ENCODE measurements around the gene ATP8A2. TPM values are rescaled to one million over a fixed set of nuclear protein-coding genes. Genes with fewer than 3 reads are reported as not detected.

ATP8A2 gene
- total RNA-seq, 6 donors from 2014 or later, result 0.55 to 1.5 (median 0.87) TPM

DNA sequence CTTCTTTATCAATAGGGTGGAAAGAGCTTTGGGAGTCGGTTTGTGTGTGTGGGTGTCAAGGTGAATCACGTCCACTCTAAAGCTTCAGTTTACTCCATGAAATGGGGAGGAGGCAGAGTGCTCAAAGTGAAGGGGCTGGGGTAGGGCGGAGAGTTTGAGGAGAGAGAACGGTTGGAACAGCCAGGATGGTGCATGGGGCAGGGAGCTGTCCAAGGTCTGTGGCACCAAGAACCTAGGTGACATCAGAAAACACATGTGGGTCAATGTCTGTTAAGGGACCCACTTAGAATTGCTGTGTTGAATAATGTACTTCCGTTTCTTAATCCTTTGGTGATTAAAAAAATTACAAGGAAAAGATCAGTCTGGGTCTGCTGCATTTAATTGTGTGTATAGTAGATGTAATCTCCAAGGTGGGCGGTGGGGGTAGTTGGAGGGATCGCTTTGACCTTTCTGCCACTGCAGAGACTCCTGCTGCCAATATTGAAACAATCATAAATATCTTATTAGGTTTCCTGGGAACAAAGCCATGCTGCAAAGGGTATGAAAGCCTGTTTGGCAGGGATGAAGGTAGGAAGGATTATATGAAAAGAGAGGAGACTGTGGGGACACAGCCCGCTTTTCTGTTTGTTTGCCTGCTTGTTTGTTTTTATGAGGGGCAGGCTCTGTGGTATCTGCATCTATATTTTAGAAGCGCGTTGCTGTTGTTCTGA is 122.3 kb downstream of the ATP8A2 start:
- Histone ChIP-seq H3K27ac (no peak overlapping the region), H3K4me1 (no peaks in the 10 kb centered on the region), H3K36me3 (no peaks in the 10 kb centered on the region), H3K4me3 (no peak overlapping the region), H3K9me3 (no peaks in the 10 kb centered on the region), H3K27me3 (no peaks in the 10 kb centered on the region)
- ATAC-seq (ENCODE audit: low FRiP score in 2 of 2) (no peak), DNase-seq (no peak)
- TF ChIP-seq, protein P1, sequence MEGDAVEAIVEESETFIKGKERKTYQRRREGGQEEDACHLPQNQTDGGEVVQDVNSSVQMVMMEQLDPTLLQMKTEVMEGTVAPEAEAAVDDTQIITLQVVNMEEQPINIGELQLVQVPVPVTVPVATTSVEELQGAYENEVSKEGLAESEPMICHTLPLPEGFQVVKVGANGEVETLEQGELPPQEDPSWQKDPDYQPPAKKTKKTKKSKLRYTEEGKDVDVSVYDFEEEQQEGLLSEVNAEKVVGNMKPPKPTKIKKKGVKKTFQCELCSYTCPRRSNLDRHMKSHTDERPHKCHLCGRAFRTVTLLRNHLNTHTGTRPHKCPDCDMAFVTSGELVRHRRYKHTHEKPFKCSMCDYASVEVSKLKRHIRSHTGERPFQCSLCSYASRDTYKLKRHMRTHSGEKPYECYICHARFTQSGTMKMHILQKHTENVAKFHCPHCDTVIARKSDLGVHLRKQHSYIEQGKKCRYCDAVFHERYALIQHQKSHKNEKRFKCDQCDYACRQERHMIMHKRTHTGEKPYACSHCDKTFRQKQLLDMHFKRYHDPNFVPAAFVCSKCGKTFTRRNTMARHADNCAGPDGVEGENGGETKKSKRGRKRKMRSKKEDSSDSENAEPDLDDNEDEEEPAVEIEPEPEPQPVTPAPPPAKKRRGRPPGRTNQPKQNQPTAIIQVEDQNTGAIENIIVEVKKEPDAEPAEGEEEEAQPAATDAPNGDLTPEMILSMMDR (IDR thresholded peaks at IDR 0.05), result no peak
- TF ChIP-seq EP300 (IDR thresholded peaks at IDR 0.05), result no peak
- no peak for TF ChIP-seq POLR2A (IDR thresholded peaks at IDR 0.05)
- TF ChIP-seq POLR2AphosphoS5 (IDR thresholded peaks at IDR 0.05), result no peak
- 65 to 67% methylated on average over 10 of the region's 10 CpGs for WGBS, 2 donors

DNA sequence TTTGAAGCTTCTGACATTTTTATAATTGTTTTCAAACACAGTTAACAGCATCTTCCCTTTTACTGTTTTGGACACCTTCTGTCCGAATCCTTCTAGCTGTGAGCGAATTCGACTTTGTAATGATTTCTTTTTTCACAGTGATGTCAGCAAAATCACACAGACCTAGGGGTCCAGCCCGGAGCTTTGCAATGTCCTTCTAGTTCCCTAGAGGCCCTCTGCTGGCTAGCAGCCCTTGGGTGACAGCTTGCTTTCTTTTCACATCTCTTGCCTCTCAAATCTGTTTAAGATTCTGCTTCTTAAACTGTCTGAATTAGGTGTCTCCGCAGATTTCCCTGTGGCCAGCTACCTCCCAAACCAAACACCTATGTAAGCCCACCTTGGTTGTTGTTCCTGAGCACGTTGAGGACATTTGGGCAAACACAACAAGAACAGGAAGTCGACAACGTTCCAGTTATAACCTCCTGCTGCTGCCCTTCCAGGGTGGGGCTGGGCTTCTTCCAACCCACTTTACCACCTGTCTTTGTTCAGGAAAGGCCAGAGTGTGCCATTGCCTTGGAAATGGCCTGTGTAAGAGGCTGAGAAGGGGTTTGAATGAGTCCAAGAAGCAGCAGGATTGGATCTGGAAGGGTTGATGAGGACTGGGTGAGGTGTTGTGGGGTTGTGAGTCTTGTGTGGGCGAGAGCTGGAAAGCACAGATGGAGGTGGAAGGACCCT is 123.1 kb downstream of the ATP8A2 start:
- no peak for DNase-seq
- H3K27me3 ChIP-seq, result no peaks in the 10 kb centered on the region
- TF ChIP-seq, protein P1 (IDR thresholded peaks at IDR 0.05), result no peak
- TF ChIP-seq POLR2AphosphoS5 (IDR thresholded peaks at IDR 0.05), result no peak
- no peak for TF ChIP-seq EP300 (IDR thresholded peaks at IDR 0.05)
- no peak for TF ChIP-seq POLR2A (IDR thresholded peaks at IDR 0.05)
- H3K9me3 ChIP-seq, result no peaks in the 10 kb centered on the region
- no peaks in the 10 kb centered on the region for H3K36me3 ChIP-seq
- ATAC-seq (ENCODE audit: low FRiP score in 2 of 2), result no peak
- H3K4me1 ChIP-seq, result no peaks in the 10 kb centered on the region
- 55 to 57% methylated on average over 9 of the region's 9 CpGs for WGBS, 2 donors
- no peak overlapping the region for H3K27ac ChIP-seq
- no peak overlapping the region for H3K4me3 ChIP-seq

DNA sequence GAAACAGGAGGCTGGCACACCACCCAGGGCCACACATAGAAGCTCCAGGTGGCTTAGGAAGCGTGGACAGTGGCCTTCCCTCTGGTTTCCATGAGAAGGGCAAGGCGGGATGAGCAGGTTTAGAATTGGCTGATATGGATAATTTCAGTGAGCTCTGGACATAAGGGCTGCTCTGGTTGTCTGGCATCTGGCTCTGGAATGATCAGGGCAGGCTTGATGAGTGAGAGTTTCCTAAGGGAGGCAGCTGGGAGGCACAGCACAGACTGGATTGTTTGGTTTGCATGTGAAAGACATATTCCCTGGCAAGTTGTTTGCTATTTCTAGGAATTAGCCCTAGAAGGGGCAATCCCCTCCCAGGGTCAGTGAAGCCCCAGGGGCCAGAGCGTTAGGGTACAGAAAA is 129.5 kb downstream of the ATP8A2 start:
- Histone ChIP-seq H3K36me3 (no peaks in the 10 kb centered on the region), H3K27me3 (no peaks in the 10 kb centered on the region), H3K9me3 (no peaks in the 10 kb centered on the region), H3K27ac (no peak overlapping the region), H3K4me3 (no peak overlapping the region), H3K4me1 (no peaks in the 10 kb centered on the region)
- WGBS, 2 donors, result 62 to 79% methylated on average over 3 of the region's 3 CpGs
- ATAC-seq (ENCODE audit: low FRiP score in 2 of 2) (peak in 1 of 2 donors; percentile 12), DNase-seq (no peak)
- TF ChIP-seq POLR2AphosphoS5 (IDR thresholded peaks at IDR 0.05) (no peak), POLR2A (IDR thresholded peaks at IDR 0.05) (no peak), EP300 (IDR thresholded peaks at IDR 0.05) (no peak)
- TF ChIP-seq, protein P1 (IDR thresholded peaks at IDR 0.05), result no peak

DNA sequence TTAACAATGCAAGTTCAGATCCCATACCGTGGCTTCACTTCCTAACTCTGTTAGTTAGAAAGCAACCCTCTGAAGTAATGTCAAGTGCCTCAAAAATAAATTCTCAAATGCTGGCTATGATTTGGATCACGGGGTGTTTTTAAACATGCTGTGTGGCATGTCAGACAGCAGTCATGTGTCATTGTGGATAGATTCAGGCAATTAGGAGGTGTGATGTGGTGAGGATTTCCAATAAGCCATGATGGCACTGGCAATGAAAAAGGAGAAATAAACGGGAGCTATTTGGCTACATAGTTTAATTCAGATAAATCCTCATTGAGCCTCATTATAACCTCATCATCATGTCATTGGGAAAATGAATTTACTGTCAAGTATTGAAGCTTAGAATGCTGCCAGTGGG is 130.3 kb downstream of the ATP8A2 start:
- TF ChIP-seq POLR2AphosphoS5 (IDR thresholded peaks at IDR 0.05), result no peak
- TF ChIP-seq EP300 (IDR thresholded peaks at IDR 0.05), result no peak
- TF ChIP-seq, protein P1 (IDR thresholded peaks at IDR 0.05), result no peak
- no peak for TF ChIP-seq POLR2A (IDR thresholded peaks at IDR 0.05)
- Histone ChIP-seq H3K4me1 (no peaks in the 10 kb centered on the region), H3K27ac (no peak overlapping the region), H3K27me3 (no peaks in the 10 kb centered on the region), H3K4me3 (no peak overlapping the region), H3K36me3 (no peaks in the 10 kb centered on the region), H3K9me3 (no peaks in the 10 kb centered on the region)
- no peak for DNase-seq
- WGBS, 2 donors, result 61 to 63% methylated on average over 3 of the region's 3 CpGs
- ATAC-seq (ENCODE audit: low FRiP score in 2 of 2), result no peak

Data from upper lobe of left lung (tissue), 6 donors.